Neuron (in vitro differentiated cells): Measurements from ENCODE around the gene KRT73.

Source experiments
- H2AFZ ChIP-seq: one replicate; pipeline ENCODE4 v1.6.1; 2013; ENCODE audit warnings: low read depth, mild to moderate bottlenecking, inconsistent platforms, low read length, moderate library complexity
- H3K27me3 ChIP-seq: one replicate; pipeline ENCODE4 v1.6.1; 2013; ENCODE audit warnings: low read length; ENCODE audit not compliant: insufficient read depth
- H3K36me3 ChIP-seq: one replicate; pipeline ENCODE4 v1.6.1; 2013; ENCODE audit warnings: low read length; ENCODE audit not compliant: insufficient read depth
- H3K4me1 ChIP-seq: one replicate; pipeline ENCODE4 v1.6.1; 2013; ENCODE audit warnings: low read length; ENCODE audit not compliant: insufficient read depth
- H3K4me3 ChIP-seq: 2 replicates; pipeline ENCODE4 v1.5.1; 2013; ENCODE audit warnings: mild to moderate bottlenecking, low read length, moderate library complexity
- H3K9me3 ChIP-seq: one replicate; pipeline ENCODE4 v1.6.1; 2013; ENCODE audit warnings: low read length

Gene KRT73

DNA sequence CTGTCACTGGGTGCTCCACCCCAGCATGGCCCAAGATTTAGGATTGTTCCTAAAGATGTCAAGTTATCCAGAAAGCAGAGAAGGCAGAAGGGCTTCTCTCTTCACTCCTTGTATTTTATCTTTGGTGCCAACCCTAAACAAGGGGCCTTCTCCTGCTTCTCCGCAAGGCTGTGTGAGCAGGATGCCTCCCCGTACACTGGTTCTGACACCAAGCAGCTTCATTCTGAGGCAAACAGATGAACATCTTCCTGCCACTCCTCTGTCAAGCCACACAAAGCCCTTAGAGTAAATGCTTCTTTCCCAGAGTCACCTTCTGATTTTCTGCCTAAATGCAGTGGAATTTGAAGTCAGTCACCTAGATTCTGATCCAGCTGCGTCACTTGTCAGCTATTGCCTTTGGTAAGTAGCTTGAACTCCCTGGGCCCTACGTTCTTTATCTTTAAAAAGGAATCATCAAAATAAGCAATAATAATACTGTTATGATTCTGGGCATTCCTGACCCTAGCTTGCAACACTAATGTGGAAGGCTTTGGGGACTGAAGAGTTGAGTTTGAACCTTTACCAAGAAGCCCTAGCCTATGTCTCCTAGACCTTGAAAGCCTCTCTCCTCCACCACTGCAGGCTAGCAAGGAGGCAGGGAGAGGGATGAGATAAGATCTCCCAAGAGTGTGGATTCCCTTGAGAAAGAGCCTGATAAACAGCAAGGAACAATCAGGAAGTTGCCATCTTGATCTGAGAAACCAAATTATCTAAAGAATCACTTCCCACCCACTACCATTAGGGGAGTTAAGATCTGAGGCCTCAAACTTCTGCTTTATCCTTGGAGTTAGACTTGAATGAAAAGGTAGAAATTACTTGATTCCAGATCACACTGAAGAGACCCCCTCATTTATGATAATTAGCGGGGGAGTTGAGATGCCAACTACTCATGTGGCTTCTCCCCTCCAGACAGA lies 5.7 kb downstream of the KRT73 start:
- Histone ChIP-seq H3K4me1 (no peaks in the 10 kb centered on the region), H3K4me3 (no peak overlapping the region), H2AFZ (no peak overlapping the region), H3K36me3 (no peaks in the 10 kb centered on the region), H3K27me3 (peaks cover 12% of the 10 kb centered on the region), H3K9me3 (no peaks in the 10 kb centered on the region)

DNA sequence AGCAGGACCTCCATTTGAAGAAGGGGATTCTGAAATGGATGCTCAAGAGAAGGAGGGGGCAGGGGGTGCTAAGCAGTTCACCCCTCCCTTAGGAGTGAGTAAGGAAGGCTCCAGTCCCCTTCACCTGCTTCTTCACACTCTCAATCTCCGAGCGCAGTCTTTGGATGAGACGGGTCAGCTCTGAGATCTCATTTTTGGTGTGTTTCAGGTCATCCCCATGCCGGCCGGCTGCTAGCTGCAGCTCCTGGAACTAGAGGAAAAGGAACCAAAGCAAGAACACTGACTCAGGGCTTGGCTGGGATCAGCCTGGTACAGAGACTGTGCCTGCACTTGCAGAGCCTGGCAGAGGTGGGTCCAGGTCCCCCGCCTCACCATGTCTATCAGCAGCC lies 7.3 kb downstream of the KRT73 start:
- no peaks in the 10 kb centered on the region for H3K9me3 ChIP-seq
- no peaks in the 10 kb centered on the region for H3K36me3 ChIP-seq
- H3K27me3 ChIP-seq: peaks cover 4% of the 10 kb centered on the region

DNA sequence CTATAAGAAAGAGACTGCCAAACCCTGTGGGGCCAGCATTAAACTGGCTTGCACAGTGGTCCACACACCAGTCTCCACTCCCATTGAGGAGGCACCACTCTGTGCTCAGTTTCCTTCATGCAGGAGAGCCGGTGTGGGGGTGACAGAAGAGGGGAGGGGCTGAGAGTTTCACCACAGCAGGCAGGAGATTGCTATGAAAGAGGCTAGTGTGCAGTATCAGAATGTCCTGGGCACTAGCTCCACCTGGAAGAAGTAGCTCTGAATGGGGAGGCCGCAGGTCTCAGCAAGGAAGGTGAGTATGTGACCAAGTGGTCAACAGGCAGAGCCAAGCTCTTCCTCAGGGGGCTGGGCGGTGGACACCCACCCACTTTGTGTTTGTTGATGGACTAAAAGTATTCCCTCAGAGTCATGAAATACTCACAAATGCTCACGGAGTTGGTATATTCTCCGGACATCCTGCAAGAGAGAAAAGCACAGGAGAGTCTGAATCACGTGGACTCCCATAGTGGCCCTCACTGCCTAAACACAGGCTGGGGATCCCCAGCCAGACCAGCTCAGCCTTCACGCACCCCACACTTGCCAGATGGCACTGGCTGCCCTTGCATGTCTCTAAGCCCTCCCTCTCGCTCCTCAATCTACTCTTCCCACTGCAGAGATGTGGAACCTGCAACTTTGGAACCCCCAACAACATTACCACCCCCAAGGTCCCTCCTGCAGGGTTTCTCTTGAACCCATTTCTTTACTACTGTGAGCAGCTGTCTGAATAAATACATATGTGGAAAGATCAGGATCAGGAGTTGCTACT lies 9.3 kb downstream of the KRT73 start:
- Histone ChIP-seq H3K4me3 (no peak overlapping the region), H3K4me1 (no peaks in the 10 kb centered on the region), H3K27me3 (peaks cover 4% of the 10 kb centered on the region), H2AFZ (no peak overlapping the region), H3K9me3 (no peaks in the 10 kb centered on the region), H3K36me3 (no peaks in the 10 kb centered on the region)

More for the DNA sequence above, 7.3 kb downstream of the KRT73 start:
- no peak overlapping the region for H3K4me3 ChIP-seq
- H2AFZ ChIP-seq: no peak overlapping the region
- H3K4me1 ChIP-seq: no peaks in the 10 kb centered on the region

DNA sequence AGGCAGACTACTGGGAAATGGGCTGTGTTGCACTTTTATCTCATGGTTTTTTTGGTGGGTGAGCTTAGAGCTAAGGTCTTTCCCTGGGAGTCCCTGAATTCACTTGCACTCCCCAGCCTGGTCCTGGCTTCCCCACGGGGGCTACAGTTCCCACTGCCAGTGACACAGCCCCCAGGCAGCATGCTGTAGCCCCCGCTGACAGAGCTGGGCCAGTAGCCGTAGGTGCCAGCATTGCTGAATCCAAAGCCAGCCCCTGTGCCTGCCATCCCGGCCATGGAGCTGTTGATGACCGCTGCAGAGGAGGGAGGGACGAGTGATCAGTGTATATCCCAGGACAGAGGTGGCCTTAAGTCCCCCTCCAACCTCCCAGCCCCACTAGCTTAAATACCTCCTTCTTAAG lies 10.2 kb downstream of the KRT73 start:
- no peaks in the 10 kb centered on the region for H3K9me3 ChIP-seq
- H3K27me3 ChIP-seq: peaks cover 4% of the 10 kb centered on the region
- no peak overlapping the region for H3K4me3 ChIP-seq
- no peaks in the 10 kb centered on the region for H3K4me1 ChIP-seq
- no peaks in the 10 kb centered on the region for H3K36me3 ChIP-seq
- H2AFZ ChIP-seq: no peak overlapping the region

DNA sequence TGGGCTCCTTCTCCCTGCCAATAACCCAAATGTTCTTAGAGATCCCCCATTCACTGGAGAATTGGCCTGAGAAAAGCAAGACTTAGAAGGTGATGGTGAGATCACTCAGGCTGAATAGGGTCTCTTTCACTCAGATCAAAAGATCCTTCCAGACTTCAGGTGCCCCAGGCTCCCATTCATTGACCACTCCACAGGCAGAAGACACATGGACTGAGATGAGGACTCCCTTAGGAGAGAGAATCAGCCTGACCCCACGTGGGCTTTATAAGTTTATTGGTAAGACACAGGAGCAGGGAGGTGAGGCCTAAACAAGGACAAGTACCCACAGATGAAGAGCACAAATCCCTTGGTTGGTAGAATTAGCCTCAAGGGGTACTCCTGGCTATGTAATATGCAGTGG lies 11.0 kb downstream of the KRT73 start:
- Histone ChIP-seq H3K36me3 (no peaks in the 10 kb centered on the region), H2AFZ (no peak overlapping the region), H3K4me1 (no peaks in the 10 kb centered on the region), H3K9me3 (no peaks in the 10 kb centered on the region), H3K4me3 (no peak overlapping the region), H3K27me3 (peaks cover 4% of the 10 kb centered on the region)

DNA sequence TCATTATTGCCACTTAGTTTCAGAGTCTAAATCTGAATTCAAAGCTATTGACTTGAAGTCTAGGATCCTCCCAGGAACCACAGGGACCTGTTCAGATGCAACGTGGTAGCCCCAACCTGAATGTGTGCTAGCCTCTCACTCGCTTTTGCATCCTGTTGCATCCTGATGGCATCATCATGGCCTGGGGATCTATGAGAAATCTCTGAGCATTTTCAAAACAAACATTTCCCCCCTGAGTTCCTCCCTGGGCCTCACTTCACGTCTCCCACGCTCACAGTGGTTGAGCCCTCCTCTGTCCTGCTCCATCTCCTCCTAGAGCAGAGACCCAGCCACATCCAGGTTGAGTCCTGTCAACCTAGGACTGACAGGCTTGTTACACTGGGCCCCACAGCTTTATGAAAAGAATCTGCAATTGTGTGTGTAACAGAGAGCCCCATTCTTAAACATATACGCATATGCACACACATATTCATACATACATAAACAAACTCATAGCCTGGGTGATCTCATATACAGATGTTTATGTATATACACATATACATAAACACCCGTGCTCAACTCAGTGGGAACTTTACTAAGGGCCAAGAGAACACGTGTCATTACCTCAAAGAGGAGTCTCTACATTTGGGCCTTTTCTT lies 11.7 kb downstream of the KRT73 start:
- Histone ChIP-seq H3K4me3 (no peak overlapping the region), H3K4me1 (no peaks in the 10 kb centered on the region), H2AFZ (no peak overlapping the region), H3K27me3 (peaks cover 4% of the 10 kb centered on the region), H3K9me3 (no peaks in the 10 kb centered on the region), H3K36me3 (no peaks in the 10 kb centered on the region)

DNA sequence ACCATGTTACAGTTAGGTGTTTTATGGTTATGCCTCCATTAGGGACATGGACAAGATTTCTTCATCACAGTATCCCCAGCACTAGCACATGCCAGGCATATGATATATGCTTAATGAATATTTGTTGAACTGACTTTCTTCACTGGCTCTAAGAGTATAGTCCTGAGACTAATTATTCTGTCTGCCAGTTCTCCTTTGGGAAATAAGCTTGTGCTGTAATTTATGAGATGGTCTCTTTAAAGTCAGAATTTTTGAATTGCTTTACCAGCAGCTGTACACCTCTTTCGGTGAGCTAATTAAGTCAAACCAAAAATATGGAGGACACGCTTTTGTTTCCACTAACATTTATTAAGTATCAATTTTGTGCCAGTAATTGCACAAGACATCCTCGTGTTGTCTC lies 12.3 kb downstream of the KRT73 start:
- no peak overlapping the region for H3K4me3 ChIP-seq
- no peaks in the 10 kb centered on the region for H3K36me3 ChIP-seq
- H3K4me1 ChIP-seq: no peaks in the 10 kb centered on the region
- no peaks in the 10 kb centered on the region for H3K9me3 ChIP-seq
- H2AFZ ChIP-seq: no peak overlapping the region
- peaks cover 4% of the 10 kb centered on the region for H3K27me3 ChIP-seq

DNA sequence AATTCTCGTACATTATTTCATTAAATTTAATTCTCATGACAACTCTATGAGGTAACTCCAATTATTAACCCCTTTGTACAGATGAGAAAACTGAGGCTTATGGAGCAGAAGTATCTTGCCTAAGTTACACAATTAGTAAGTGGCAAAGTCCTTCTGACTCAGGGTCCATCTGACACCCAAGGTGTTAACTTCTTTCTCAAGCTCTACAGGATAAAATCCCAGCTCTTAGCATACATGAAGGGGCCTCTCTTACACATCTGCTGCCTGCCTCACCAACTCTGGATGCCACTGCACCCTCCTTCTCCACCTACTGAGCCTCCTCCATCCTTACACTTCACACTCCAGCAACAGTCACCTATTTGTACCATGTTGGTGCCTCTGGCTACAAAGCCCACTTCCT lies 12.8 kb downstream of the KRT73 start:
- no peak overlapping the region for H3K4me3 ChIP-seq
- no peaks in the 10 kb centered on the region for H3K36me3 ChIP-seq
- peaks cover 4% of the 10 kb centered on the region for H3K27me3 ChIP-seq
- H3K9me3 ChIP-seq: no peaks in the 10 kb centered on the region
- H3K4me1 ChIP-seq: no peaks in the 10 kb centered on the region
- no peak overlapping the region for H2AFZ ChIP-seq

DNA sequence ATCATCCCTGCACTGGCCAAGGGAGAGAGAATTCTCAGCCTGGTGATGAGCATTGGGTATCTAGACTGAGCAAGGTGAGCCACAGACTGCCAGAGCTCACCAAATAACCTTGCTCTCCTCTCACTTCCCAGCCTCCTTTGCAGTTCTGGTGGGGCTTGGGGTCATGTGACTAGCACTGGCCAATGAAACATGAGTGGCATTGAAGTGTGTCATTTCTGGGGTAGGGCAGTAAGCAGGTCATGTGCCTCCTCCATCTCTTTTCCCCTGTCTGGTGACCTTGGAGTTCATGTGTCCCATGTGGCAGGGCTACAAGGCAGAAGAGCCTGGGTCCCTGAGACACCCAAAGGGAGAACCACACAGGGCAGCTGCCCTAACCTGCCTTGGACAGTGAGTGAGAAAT lies 13.5 kb downstream of the KRT73 start:
- Histone ChIP-seq H3K27me3 (peaks cover 4% of the 10 kb centered on the region), H3K9me3 (no peaks in the 10 kb centered on the region), H2AFZ (no peak overlapping the region), H3K4me3 (no peak overlapping the region), H3K36me3 (no peaks in the 10 kb centered on the region), H3K4me1 (no peaks in the 10 kb centered on the region)

DNA sequence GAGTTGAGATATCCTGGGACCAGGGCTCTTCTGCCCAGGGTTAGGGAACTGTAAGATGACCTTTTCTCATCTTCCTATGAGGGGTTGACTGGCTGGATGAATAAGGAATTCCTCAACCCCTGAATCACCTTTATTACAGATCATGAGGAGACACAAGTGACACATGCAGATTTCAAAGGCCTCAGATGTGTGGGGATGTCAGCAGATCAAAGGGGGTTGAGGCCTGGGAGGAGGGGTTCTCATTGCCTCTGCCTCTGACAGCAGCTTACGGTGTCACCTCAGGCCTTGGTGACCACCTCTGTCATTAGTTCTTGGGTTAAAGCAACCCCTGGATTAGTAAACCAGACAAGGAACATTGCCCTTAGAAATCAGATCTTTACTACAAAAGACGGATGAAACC lies 15.0 kb downstream of the KRT73 start:
- H2AFZ ChIP-seq: no peak overlapping the region
- H3K36me3 ChIP-seq: no peaks in the 10 kb centered on the region
- H3K4me1 ChIP-seq: no peaks in the 10 kb centered on the region
- no peak overlapping the region for H3K4me3 ChIP-seq
- no peaks in the 10 kb centered on the region for H3K9me3 ChIP-seq
- no peaks in the 10 kb centered on the region for H3K27me3 ChIP-seq

DNA sequence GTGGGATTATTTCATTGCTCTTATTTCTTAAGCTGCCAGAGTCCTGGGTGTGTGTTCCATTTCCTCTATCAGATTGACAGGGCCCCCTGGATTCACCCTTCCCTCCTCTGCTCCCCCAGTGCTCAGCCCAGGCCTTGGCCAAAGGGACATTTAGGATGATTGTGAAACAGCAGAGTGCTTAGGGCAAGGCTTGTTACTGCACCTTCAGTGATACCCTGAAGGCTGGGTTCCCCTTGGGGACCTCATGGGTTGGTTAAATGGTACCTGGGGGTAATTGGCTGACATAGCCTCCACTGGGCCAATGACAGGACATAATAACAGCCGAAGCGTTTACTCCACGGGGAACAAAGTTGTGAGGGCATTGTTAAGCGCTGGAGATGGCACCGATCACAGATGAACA lies 15.8 kb downstream of the KRT73 start:
- Histone ChIP-seq H3K9me3 (no peaks in the 10 kb centered on the region), H2AFZ (no peak overlapping the region), H3K4me1 (no peaks in the 10 kb centered on the region), H3K36me3 (no peaks in the 10 kb centered on the region), H3K27me3 (no peaks in the 10 kb centered on the region), H3K4me3 (no peak overlapping the region)

DNA sequence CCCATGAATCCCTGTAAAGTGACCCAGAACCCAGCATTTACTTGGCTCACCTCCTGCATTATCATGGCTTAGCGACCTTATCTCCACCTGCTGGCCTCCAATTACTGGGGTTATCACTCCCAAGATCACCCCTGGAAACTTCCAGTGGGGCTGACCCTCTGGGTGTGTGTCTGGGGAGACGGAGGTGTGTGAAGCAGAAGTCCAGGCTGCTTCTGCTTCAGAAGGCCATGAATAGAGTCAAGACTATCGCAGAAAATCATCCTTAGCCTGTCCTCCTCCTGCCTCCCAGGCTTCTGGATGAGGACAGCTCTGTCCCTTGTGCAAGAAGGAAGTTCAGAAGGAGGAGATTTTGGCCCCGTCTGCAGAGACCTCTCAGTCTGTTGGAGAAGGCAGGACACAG lies 16.7 kb downstream of the KRT73 start:
- H3K4me1 ChIP-seq: no peaks in the 10 kb centered on the region
- H3K9me3 ChIP-seq: no peaks in the 10 kb centered on the region
- no peak overlapping the region for H2AFZ ChIP-seq
- H3K27me3 ChIP-seq: no peaks in the 10 kb centered on the region
- H3K4me3 ChIP-seq: no peak overlapping the region
- no peaks in the 10 kb centered on the region for H3K36me3 ChIP-seq

DNA sequence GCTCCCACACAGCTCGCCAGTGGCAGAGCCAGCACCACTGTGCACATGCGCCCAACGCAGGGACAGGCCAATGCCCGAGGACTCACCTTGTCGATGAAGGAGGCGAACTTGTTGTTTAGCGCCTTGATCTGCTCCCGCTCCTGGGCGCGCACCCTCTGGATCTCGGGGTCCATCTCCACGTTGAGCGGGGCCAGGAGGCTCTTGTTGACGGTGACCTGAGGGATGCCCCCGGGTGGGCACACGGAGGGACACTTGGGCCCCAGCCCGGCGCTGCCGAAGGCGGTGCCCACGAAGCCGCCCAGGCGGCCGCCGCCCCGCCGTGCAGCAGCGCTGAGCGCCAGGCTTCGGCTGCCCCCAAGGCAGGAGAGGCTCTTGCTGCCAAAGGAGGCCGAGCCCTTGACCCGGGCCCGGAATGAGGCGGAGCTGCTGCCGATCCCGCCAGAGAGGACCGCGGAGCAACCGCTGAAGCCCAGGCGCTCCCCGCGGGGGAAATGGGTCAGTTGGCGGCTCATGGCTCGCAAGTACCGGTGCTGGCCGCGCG lies 17.3 kb downstream of the KRT73 start, which contains the start of gene KRT72:
Gene KRT72, minus strand, starts transcription at position 523 of the 541 bp plus-strand sequence. Its CDS starts 11 bp downstream, at position 512.
- Histone ChIP-seq H3K9me3 (no peaks in the 10 kb centered on the region), H3K4me3 (no peak within 1 kb of the TSS), H2AFZ (no peak within 1 kb of the TSS), H3K27me3 (no peaks in the 10 kb centered on the region), H3K4me1 (no peaks in the 10 kb centered on the region), H3K36me3 (no peaks in the 10 kb centered on the region)
